ENCODE data around the gene NIT2.
"Not testable (repeated sequence)": the region's sequence is repeated elsewhere in the genome, so short reads cannot be mapped to it uniquely, and the experiment has no call there.

The NIT2 gene

DNA sequence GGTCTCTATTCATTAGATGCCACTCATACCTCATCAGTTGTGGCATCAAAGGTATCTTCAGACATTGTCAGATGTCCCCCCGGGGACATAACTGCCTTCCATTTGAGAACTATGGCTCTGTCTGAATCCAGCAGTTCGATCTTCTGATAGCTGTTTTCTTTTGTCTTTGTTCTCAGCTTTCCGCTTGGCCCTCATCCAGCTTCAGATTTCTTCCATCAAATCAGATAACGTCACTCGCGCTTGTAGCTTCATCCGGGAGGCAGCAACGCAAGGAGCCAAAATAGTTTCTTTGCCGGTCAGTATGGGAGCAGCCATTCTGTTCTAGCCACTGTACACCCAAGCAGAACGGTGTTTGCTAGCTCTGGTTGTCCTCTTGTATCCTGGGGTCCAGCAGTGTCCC, 4.4 kb downstream of the NIT2 start:
- no peak for DNase-seq (ENCODE audit: low spot score)

DNA sequence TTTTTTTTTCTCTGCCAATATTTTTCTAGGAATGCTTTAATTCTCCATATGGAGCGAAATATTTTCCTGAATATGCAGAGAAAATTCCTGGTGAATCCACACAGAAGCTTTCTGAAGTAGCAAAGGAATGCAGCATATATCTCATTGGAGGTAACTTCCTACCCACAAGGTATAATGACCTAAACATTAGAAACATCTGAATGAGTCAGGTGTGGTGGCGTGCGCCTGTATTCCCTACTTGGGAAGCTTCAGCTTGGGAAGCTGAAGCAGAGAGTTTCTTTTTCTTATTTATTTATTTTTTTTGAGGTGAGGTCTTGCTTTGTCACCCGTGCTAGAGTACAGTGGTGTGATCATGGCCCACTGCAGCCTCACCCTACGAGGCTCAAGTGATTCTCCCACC, 5.2 kb downstream of the NIT2 start:
- DNase-seq (ENCODE audit: low spot score): no peak

DNA sequence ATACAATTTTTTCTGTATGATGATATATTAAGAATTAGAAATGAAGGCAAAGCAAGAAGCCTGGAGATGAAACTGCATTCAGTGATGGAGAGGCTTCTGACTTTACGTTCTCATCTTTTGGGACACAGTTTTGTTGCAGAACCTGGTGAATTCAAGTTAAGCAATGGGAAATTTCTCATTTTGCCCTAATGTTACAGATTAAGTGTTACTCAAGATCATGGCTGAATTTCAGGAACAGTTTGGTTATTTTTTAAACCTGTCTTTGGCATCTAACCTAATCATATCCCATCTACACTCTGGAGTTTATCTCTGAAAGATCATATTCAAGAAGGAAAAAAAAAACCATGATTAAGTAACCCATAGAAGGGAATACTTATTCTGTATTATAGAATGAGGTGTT, 6.0 kb downstream of the NIT2 start:
- no peak for DNase-seq (ENCODE audit: low spot score)

DNA sequence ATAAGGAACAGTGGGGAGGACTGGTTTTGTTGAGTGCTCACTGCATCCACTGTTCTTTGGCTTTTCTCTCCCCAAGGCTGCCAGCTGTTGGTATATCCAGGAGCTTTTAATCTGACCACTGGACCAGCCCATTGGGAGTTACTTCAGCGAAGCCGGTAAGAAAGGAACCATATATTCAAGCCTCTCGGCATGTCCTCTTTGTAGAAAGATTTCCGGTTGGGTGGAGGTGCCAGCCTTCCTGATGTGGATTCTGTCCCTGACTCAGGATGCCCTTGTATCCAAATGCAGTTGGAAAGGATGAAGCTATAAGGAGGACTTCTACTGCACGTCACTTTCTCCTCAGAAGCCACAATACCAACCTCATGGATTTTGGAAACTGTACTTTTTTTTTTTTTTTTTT, 14.2 kb downstream of the NIT2 start:
- DNase-seq (ENCODE audit: low spot score): no peak

DNA sequence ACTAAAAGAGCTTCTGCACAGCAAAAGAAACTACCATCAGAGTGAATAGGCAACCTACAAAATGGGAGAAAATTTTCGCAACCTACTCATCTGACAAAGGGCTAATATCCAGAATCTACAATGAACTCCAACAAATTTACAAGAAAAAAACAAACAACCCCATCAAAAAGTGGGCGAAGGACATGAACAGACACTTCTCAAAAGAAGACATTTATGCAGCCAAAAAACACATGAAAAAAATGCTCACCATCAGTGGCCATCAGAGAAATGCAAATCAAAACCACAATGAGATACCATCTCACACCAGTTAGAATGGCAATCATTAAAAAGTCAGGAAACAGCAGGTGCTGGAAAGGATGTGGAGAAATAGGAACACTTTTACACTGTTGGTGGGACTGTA, 17.2 kb downstream of the NIT2 start:
- DNase-seq (ENCODE audit: low spot score): not testable (repeated sequence)

DNA sequence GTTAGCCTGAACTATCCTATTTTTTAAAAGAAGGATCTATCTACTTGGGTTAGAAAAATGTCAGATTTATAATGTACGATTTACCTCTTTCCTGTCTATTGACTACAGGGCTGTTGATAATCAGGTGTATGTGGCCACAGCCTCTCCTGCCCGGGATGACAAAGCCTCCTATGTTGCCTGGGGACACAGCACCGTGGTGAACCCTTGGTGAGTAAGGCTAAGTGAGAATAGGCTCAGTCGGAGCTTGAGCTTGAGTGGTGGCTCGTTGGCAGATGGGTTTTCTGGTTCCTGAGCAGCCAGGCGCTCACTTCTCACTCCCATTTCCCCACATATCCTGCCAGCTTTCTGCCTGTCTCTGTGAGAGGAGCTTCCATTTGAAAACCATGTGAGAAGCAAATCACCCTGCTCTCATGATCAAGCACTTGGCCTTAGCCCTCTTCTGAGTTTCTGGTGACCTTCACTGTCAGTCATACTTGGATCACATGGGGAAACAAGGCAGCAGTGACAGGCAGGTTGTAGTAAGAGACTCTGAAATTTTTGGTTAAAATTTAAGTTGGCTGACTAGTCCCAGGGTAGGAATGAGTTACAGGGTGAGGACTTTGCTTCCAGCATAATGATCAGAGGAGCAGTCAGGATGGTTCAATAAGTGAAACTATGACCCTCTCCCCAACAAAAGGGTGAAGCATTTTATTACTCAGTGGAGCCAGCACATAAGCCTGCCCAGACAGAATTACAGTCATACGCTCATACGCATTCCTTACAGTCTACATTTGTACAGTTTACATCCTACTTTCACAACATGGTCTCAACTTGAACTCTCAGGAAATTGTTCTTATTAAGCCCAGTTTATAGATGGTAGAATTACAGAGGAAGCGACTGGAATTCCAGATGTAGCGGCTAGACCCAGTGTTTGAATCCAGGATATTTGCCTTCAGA, 18.0 kb downstream of the NIT2 start:
- no peak for DNase-seq (ENCODE audit: low spot score)

DNA sequence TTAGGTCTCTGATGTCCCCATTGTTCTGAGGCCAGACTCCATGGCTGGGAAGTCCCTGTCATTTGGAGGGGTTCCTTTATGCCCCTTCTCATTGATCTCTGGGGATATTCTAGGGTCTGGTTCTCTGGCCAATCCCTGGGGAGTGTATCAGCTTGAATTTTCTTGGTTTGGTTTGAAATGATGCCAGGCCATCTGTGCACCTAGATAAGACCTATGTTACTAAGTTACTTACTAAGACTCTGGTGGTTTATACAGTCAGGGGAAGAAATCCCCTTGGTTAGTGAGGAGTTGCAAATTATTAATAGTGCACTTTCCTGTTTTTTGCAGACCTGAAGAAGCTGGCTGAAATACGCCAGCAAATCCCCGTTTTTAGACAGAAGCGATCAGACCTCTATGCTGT, 20.3 kb downstream of the NIT2 start:
- peak; percentile 73 for DNase-seq (ENCODE audit: low spot score)

DNA sequence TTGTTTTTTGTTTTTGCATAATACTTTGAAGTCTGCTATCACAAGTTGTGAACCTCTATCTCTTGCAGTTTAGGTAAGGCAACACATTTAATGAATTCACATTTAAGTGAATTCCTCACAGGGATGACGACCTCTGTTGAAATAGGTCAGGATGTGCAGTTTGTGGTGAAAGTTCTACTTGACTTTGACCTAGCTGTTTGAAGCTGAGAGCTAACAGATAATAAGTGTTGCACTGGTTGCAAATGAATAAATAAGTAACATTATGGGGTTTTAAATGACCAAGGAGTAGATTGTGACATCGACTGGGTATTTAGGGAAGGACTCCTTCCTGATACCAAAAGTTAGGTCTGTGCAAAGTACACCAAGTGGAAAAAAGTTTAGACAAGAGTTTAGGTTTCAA, 23.9 kb downstream of the NIT2 start:
- no peak for DNase-seq (ENCODE audit: low spot score)

DNA sequence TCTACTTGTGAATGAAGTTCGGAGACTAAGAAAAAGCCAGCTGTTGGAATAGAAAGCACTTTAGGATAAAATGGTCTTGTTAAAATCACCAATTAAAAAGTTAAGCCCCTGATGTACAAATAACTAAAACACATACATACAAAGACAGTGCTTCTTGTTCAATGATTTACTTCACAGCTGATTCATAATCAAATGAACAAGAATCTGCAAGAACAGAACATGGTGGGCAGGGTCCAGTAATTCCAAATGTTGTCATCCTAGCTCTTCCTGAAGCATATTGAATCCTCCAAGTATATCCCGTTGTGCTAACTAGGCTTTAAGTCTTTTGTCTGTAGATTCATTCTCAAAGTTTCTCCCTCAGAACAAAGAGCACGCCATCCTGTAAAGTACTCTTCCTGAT, 24.5 kb downstream of the NIT2 start:
- DNase-seq (ENCODE audit: low spot score): no peak

DNA sequence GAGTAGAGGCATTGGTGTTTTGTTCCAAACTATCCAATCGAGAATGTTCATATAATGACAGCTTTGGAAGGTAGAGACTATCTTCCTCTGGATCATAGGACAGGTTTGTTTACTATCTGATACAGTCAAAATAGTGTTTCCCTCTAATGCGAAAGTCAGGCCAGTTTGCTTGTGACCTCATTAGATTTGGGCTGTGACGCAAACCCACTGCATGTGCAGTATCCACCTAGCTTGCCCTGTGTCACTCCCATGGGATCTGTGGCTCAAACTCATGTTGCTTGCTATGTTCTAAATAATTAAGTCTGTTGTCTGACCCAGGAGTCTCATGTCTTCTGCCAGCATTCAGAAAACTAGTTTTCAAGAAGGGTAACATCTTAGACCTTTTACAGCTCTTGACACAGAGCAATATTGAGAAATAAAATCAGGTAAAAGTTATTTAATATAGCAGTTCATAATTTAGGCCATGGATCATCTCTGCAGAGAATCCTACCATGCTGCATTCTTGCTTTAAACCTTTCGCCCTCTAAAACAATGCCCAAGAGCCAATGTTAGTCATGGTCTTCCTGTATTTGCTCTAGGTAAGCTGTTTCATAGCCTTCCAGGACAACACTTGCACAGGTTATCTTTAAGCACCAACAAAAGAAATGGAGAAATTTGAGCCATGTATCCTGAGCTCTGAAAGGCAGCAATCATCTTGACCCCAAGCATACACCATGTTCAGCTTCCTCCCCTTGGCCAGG, 26.4 kb downstream of the NIT2 start:
- DNase-seq (ENCODE audit: low spot score): no peak

DNA sequence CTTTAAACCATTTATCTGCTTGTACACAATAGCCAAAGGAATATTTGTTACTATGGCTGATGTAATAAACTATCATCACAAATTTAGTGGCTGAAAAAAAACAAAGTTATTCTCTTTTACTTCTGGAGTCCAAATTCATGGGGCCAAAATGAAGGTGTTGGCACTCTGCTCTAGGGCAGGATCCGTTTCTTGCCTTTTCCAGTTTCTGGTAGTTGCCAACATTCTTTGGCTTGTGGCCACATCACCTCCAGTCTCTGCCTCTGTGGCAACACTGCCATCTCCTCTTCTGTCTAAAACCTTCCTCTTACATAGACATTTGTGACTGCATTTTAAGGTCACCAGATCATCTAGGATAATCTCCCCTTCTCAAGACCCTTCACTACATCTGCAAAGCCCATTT, 27.3 kb downstream of the NIT2 start:
- DNase-seq (ENCODE audit: low spot score): no peak

DNA sequence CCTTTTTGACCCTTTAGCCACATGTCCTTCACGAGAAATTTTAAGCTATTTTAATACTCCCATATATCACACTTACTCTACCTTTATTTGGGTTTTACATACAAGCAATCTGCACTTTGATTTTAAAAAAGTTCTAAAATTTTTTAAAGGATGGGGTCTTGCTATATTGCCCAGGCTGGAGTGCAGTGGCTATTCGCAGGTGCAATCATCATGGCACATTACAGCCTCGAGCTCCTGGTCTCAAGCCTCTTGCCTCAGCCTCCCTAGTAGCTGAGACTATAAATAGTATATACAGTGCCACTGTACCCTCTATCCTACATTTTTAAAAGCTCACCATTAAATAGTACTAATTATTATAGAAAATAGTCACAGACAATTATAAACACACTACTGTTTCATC, 29.9 kb downstream of the NIT2 start:
- no peak for DNase-seq (ENCODE audit: low spot score)

DNA sequence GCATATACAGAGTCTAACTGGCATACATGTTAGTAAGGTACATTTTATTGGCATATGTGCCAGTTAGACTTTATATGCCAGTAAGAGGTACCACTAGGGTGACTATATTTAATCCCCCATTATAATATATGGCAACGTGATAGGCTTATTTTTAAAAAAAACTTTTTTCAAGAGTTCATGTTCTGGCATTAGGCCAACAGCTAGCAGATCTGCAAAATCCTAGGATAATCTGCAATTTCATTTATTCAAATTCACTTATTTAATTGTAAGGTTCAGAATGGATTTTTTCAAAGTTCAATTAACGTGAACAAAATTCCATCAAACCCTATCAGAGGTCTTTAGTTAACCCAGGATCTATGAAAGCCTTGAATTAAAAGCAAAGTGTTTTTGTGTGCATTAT, 31.9 kb downstream of the NIT2 start:
- no peak for DNase-seq (ENCODE audit: low spot score)

DNA sequence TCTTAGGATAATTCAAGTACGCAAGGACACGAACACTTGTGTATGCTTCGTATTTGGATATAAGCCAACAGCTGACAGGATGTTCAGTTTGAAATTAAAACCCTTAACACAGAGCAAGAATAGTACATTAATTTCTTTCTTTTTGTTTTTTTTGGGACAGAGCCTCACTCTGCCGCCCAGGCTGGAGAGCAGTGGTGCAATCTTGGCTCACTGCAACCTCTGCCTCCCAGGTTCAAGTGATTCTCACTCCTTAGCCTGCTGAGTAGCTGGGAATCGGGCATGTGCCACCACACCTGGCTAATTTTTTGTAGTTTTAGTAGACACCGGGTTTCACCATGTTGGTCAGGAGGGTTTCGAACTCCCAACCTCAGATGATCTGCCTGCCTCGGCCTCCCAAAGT, 33.9 kb downstream of the NIT2 start:
- DNase-seq (ENCODE audit: low spot score): no peak

DNA sequence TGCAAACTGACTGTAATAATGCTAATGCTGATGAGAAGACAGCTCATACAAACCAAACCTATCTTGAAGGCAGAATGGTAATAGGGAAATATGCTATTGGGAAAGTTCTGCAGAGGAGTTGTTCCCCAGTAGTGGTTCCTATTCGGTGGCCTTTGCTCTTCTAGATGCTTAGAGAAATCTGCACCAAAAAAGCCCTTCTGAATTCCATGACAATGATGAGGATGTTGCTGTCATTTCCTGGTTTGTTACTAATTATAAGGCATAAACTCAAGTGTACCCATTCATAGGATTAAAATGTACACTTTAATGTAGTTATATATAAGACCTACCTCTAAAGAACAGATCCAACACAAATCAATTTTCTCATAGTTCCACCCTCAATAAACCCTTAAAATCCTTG, 36.2 kb downstream of the NIT2 start:
- DNase-seq (ENCODE audit: low spot score): no peak

DNA sequence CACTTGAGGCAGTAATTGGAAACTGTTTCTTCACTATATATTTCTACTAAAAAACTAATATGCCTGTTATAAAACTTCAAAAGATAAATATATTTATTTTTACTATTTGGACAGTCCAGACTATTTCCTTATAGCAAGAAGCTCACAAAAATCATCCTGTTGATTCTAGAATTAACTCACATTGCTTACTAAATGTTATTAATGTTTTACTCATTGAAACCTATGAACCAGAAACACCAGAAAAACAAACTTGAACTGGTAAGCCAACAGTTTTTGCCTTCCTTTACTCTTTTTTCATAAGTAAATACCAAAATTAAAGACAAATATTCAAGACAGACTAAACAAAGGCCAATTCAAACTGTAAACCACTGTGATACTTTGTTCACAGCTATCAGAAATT, 40.0 kb downstream of the NIT2 start:
- no peak for DNase-seq (ENCODE audit: low spot score)

DNA sequence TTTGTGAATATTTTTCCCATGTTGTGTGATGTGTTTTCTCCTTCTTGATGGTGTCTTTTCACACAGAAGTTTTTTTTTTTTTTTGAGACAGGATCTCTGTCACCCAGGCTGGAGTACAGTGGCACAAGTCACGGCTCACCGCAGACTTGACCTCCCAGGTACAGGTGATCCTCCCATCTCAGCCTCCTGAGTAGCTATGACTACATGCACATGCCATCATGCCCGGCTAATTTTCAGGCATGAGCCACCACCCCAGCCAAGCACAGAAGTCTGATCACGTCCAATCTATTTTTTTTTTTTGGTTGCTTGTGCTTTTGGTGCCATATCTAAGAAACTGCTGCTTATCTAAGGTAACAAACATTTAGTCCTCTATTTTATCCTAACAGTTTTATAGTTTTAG, 41.7 kb downstream of the NIT2 start:
- DNase-seq (ENCODE audit: low spot score): no peak

DNA sequence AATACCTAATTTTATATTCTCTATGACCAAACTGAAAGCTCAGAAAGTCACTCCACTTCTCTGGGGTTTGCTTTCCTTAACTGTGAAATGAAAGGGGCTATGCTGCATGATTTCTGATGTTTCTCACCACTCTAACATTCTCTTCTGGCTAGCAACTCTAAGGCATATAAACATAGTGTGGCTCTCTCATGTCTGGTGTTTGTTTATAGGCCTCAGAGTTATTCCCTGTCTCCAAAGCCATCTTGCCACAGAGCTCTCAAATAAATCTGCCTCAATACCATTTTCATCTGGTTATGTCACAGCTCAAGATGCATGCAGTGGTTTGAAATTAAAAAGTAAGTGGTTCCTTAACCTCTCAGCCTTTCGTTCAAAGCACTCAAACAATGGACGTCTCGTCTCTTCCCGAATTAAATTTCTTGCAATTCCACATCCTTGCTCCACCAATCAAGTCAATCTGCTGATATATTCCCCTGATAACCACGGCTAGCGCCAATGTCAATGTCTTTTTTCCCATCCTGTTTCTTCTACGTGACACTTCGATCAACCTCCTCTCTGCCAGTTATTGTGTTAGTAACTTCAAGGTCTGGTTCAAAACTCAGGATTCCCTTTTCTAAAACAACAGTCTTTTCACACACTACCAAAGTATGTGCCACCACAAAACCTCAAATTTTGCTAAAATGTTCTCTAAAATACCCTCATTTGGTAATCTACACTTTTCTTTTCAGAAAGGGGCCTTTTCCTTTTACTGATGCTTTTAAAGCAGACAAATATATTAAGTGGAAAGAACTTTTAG, 50.4 kb downstream of the NIT2 start:
- no peak for DNase-seq (ENCODE audit: low spot score)

DNA sequence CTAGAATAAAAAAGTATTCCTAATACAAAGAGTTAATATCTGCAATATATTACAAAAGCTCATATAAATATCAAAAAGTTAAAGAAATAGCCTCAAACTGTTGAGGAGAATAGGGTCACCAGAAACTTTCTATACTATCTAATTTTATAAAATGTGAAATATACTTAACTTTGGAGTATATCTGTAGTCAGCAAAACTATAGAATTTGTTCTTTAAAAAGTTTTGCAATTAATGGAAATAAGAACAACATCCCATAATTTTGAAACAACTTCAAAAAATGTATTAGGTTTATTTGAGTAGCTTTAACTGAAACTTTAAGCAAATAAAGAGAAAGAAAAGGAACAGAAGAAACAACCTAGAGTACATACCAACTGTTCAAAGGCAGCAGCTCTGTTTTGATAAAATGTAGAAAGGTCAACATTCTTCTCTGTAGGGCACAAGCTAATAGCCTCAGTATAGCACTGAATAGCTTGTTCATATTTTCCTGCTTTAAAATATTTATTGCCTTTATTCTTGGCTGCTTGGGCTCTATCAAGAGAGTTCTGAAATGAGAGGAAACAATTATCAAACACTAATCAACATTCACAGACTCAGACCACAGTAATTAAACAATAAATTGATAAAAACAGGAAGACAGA, 52.0 kb downstream of the NIT2 start:
- DNase-seq (ENCODE audit: low spot score): no peak

DNA sequence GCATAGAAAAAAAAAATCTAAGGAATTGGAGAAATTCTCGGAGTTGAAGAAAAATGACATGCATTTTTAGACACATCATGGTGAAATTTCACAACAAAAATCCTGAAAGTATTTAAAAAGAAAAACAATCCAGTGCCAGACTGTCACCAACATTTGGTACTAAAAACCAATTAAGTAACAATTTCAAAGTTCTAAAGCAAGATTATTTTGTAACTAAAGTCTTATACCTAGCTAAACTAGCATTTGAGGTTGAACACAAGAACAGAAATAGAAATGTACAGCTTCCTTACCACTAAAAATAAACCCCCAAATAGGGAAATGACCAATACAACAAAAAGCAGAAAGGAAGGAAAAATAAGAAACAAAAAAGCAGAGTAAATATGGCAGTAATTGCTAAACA, 54.5 kb downstream of the NIT2 start:
- DNase-seq (ENCODE audit: low spot score): no peak

DNA sequence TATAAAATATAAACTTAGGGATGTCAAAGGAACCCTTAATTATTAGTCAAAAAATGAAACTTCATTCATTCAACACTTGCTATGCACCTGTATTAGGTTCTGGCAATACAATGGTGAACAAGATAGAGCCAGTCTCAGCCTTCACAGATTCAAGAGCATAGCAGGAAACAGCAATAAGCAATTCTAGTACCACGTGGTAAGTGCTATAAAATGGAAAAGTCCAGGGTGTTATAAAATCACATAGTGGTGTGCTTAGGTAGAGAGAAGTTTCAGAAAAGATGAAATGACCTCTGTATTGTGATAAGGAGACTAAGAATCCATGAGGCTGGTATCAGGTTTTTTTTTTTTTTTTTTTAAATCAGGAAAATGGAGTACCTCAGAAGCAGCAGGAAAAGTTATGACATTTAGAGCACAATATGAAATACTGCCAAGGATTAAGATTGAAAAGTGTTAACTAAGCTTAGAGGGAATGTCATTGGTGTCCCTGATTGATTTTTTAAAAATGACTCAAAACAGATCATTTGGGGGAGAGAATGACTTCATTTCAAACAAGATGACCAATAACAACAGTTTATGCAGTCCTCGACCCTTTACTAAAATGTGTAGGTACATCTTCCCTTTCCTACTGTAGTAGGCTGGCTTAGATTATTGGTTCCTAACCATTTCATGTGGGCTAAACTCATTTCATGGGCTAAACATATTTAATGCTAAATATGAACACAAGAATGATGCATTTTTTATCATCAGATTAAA, 61.3 kb downstream of the NIT2 start:
- no peak for DNase-seq (ENCODE audit: low spot score)

DNA sequence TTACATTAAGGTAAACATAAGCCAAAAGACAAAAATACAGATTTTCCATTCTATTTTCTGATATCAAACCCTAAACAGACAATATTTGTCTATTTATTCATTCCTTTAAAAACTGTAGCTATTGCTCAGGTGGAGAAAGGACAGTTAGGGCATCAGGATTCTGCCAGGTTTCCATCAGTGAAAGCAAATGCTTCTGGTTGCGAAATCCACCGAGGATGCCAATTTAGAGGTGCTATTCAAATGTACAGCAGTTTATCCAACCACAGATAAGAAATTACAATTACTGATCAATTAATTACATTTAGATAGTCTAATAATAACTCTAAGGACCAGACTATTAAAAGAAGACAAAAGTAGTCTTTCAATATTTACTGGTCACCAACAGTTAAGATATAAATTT, 62.4 kb downstream of the NIT2 start:
- DNase-seq (ENCODE audit: low spot score): no peak

Data from hematopoietic multipotent progenitor cell treated with erythropoietin and hydrocortisone succinate and interleukin-3 and kit ligand, for 17 days (in vitro differentiated cells).